BE2C (cell line): ENCODE data around the gene ERGIC1.
A peak's percentile ranks its signal among the peaks of the same experiment; 100 is the strongest.

Experiments
- DNase-seq: peaks from one replicate; pipeline ENCODE4 v3.0.0-alpha.2; 2020
- H3K27me3 ChIP-seq: fragments of 250-450 bp; sonication (Bioruptor Pico); 2 replicates; pipeline ENCODE4 v1.5.1; 2020; ENCODE audit warnings: mild to moderate bottlenecking
- H3K36me3 ChIP-seq: fragments of 250-450 bp; sonication (Bioruptor Pico); 2 replicates; pipeline ENCODE4 v1.5.1; 2020; ENCODE audit warnings: mild to moderate bottlenecking
- H3K4me1 ChIP-seq: fragments of 250-450 bp; sonication (Bioruptor Pico); 2 replicates; pipeline ENCODE4 v1.5.1; 2020
- H3K4me3 ChIP-seq: 2 replicates; pipeline ENCODE4 v1.5.1; 2011; ENCODE audit warnings: low read depth, low read length
- H3K9me3 ChIP-seq: fragments of 250-450 bp; sonication (Bioruptor Pico); 2 replicates; pipeline ENCODE4 v1.5.1; 2020
- TF ChIP-seq, protein P1 (sequence below): IDR thresholded peaks from 2 replicates; pipeline ENCODE4 v1.5.1; 2012; ENCODE audit warnings: mild to moderate bottlenecking, low read depth, low read length

The ERGIC1 gene

DNA sequence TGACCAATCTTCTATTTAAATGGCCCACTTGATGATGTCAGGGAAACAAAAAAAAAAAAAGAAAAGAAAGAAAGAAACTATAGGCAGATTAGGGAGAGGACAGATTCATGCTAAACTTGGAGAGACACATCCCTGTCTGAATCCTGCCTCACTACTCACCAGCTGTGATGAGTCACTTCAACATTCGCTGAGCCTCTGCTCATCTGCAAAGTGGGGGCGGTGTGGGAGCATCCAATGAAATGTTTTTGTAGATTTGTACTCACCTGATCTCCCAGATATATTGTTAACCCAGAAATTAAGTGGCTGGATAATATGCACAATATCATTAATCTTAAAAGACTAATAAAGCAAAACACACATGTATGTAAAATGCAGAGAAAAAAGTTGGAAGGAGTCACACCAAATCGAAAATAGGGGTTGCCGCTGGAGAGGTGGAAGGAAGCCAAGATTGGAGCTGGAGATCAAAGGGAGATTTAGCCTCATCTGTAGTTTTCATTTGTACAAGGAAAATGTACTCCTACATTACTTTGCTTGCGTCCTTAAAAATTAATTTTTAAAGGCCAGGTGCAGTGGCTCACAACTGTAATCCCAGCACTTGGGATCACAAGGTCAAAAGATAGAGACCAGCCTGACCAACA, 17.0 kb upstream of the ERGIC1 start:
- Histone ChIP-seq H3K9me3 (no peaks in the 10 kb centered on the region), H3K4me3 (no peak overlapping the region; the same call in 1 of the 2 replicates), H3K4me1 (no peaks in the 10 kb centered on the region), H3K36me3 (no peaks in the 10 kb centered on the region), H3K27me3 (no peaks in the 10 kb centered on the region)
- TF ChIP-seq, protein P1, sequence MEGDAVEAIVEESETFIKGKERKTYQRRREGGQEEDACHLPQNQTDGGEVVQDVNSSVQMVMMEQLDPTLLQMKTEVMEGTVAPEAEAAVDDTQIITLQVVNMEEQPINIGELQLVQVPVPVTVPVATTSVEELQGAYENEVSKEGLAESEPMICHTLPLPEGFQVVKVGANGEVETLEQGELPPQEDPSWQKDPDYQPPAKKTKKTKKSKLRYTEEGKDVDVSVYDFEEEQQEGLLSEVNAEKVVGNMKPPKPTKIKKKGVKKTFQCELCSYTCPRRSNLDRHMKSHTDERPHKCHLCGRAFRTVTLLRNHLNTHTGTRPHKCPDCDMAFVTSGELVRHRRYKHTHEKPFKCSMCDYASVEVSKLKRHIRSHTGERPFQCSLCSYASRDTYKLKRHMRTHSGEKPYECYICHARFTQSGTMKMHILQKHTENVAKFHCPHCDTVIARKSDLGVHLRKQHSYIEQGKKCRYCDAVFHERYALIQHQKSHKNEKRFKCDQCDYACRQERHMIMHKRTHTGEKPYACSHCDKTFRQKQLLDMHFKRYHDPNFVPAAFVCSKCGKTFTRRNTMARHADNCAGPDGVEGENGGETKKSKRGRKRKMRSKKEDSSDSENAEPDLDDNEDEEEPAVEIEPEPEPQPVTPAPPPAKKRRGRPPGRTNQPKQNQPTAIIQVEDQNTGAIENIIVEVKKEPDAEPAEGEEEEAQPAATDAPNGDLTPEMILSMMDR: no peak
- DNase-seq: peak; percentile 26

DNA sequence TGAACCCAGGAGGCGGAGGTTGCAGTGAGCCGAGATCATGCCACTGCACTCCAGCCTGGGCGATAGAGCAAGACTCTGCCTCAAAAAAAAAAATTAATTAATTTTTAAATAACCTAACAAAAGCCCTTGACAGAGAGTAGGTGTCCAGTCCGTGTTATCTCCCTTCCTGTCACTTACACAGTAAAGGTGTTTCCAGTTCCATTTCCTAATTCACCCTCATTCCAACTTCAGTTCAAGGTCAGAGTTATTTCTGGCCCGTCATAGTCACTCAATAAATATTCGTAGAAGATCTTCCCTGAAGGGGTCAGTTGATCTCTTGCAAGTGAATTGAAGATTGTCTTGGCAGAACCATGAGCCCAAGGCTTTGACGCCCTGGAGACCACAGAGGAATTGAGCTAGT, 16.4 kb upstream of the ERGIC1 start:
- TF ChIP-seq, protein P1: no peak

DNA sequence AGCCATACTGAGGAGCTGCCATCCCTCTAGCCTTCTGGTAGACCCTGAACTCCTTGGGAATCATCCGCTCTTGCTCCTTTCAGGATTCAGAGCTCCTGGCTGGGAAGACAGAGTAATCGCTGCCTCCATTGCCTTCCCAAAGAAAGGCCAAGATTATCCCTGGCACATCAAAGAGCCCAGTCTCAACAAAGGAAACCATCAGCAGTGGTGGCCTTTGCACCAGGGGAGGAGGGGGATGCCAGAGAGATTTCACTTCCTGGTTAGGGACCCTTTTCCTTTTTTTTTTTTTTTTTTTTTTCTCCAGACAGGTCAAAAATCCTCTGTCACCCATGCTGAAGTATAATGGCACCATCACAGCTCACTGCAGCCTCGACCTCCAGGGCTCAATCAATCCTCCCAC, 16.0 kb upstream of the ERGIC1 start:
- Histone ChIP-seq H3K27me3 (no peaks in the 10 kb centered on the region), H3K4me3 (no peak overlapping the region), H3K36me3 (no peaks in the 10 kb centered on the region), H3K4me1 (no peaks in the 10 kb centered on the region), H3K9me3 (no peaks in the 10 kb centered on the region)
- no peak for DNase-seq
- TF ChIP-seq, protein P1: no peak

More for the DNA sequence above, 16.4 kb upstream of the ERGIC1 start:
- Histone ChIP-seq H3K9me3 (no peaks in the 10 kb centered on the region), H3K27me3 (no peaks in the 10 kb centered on the region), H3K4me3 (no peak overlapping the region), H3K4me1 (no peaks in the 10 kb centered on the region), H3K36me3 (no peaks in the 10 kb centered on the region)
- DNase-seq: no peak

DNA sequence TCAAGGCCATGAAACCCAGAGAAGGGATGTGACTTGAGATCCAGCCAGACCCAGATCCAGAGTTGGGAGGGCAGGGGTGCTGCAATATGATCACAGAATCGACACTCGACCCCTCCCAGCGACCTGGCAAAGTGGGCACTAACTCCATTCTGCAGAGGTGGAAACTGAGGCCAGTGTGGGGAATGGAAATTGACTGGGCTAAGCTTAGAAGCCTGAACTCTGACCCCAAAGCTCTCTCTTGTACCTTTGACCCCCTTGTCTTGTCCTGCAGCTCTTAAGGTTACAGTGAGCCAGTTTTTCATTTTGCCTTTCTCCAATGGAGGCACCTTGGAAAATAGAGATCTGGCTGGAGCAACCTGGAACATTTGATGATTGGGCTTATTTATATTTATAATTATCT, 14.5 kb upstream of the ERGIC1 start:
- no peaks in the 10 kb centered on the region for H3K9me3 ChIP-seq
- H3K4me3 ChIP-seq: no peak overlapping the region
- no peaks in the 10 kb centered on the region for H3K27me3 ChIP-seq
- TF ChIP-seq, protein P1: no peak
- H3K4me1 ChIP-seq: no peaks in the 10 kb centered on the region
- H3K36me3 ChIP-seq: no peaks in the 10 kb centered on the region
- no peak for DNase-seq

DNA sequence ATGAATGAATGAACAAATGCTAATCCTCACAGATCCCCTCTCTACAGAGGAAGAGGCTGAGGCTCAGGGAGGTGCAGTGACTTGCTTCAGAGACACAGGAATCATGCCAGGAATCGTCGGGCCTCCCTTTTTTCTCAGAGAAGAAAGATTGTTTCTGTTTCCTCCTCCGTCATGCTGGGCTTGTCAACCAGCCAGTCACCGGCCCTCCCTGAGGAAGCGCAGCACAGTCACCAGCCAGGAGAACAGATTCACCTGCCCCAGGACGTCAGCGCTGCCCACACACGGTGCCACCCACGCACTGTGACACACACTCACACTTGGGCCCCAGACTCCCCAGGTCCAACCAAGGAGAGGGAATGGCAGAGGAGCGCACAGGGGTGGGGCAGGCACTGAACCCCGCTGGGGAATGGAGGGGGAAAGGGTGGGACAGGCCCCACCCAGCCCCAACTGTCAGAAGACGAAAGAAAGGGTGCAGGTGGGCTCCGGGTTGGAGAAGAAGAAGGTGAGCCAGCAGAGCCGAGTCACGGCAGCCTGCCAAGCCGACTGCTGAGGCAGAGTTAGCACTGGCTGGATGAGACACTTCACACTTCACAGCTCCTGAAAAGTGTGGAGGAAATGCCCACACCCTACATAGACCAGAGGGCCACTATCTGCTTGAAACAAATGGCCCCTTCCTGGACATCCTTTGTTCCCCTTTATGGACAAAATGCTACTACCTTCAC, 13.8 kb upstream of the ERGIC1 start:
- Histone ChIP-seq H3K4me1 (no peaks in the 10 kb centered on the region), H3K9me3 (no peaks in the 10 kb centered on the region), H3K4me3 (no peak overlapping the region), H3K36me3 (no peaks in the 10 kb centered on the region), H3K27me3 (no peaks in the 10 kb centered on the region)
- no peak for DNase-seq
- TF ChIP-seq, protein P1: no peak

DNA sequence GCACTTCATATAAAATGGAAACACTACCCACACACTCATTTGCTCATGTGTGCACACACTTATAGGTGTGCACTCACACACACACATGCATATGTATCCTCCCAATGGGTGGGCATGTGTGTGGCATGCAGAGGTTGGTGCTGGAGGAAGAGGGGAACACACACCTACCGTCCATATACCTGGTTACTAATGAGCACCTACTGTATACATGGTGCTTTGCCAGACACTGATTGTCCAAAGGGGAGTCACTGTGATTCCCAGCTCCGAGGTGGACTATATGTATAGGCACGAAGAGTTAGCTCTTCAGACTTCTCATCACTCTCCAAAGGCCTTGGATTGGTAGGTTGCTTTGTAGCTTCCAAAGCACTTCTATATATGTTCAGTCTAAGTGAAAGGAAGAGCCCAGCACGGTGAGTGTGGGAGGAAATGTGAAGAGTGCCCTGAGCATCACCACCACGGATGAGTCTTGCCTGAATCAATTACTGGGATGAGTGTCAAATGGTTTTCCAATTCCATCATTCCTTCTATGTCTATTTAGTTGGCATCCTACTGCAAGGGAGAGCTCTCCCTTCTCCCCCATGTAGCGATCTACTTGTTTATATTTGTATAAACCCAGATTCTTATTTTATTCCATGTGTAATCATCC, 12.6 kb upstream of the ERGIC1 start:
- Histone ChIP-seq H3K4me3 (no peak overlapping the region), H3K9me3 (peaks cover 3% of the 10 kb centered on the region; the same call in 1 of the 2 replicates), H3K27me3 (no peaks in the 10 kb centered on the region), H3K36me3 (no peaks in the 10 kb centered on the region), H3K4me1 (no peaks in the 10 kb centered on the region)
- no peak for DNase-seq
- TF ChIP-seq, protein P1: no peak
